ENCODE results near the gene SNF8.

The SNF8 gene

GRCh38 chr17:48930435-48930873 is 14.2 kb downstream of the SNF8 start:
- in situ Hi-C loops (cut with MboI; ENCODE audit: low sequenced_read_pairs): no loop called here

GRCh38 chr17:48929812-48930165 is 14.9 kb downstream of the SNF8 start:
- in situ Hi-C loops (cut with MboI; ENCODE audit: low sequenced_read_pairs): no loop called here

DNA sequence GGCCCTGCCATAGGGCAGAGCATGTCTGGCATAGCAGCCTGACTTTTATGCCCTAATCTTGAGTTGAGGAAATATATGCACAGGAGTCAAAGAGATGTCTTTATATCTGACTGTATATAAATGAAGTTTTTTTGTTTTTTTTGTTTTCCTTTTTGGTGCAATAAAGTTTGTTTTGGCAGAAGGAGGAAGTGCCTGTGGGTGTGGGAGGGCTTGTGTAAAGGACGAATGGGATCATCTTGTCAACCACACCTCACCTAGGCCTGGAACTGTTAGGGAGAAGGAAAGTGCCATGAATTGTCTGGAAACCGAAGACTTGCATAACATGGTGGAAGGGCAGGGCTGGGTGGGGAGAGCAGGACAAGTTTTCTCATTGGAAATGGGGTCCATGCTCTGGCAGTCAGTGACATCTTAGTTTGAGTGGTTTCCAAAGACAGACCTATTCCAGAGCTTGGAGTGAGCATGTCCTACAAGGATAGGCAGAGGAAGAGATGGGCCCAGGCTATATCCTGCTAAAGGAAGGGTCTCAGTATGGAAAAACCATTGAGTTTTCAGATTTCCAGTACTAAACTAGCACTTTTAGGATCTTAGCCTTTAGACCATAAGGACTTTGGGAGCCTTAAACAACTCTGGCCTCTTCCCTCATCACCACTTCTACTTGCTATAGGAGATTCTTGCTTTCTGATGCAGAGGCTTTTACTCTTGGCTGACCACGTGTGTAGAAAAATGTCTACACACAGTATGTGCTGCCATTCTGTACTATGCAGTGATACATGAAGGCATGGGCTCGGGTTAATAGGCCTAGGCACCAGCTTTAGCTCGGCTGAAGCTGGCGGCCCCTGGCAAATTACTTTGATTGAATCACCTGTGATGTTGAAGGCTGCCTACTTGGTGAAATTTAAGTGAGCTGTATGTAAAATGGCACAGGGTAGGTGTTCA is 15.5 kb downstream of the SNF8 start:
- in situ Hi-C loops (cut with MboI; ENCODE audit: low sequenced_read_pairs): no loop called here

- in situ Hi-C loops (cut with MboI; ENCODE audit: low sequenced_read_pairs): no loop called here
These were observed 16.5 kb downstream of the SNF8 start for GRCh38 chr17:48927978-48928745.

DNA sequence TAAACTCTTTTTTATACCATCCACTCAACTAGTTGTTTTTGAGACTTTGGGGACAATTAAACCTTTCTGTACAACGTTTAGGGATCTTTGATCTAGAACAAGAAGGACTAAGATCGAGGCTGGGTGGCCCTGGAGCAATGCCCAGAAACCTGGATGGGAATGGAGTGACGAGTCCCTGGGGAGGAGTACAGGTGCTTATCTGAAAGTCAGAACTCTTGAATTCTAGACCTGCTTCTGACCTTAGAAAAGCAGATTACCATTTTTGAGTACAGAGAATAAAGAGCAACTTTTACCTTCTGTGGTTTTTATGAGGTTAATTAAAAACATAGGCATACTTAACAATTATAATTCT is 18.7 kb downstream of the SNF8 start:
- in situ Hi-C loops (cut with MboI; ENCODE audit: low sequenced_read_pairs): no loop called here

- in situ Hi-C loops (cut with MboI; ENCODE audit: low sequenced_read_pairs): no loop called here
These were observed 19.2 kb downstream of the SNF8 start for GRCh38 chr17:48925251-48925990.

DNA sequence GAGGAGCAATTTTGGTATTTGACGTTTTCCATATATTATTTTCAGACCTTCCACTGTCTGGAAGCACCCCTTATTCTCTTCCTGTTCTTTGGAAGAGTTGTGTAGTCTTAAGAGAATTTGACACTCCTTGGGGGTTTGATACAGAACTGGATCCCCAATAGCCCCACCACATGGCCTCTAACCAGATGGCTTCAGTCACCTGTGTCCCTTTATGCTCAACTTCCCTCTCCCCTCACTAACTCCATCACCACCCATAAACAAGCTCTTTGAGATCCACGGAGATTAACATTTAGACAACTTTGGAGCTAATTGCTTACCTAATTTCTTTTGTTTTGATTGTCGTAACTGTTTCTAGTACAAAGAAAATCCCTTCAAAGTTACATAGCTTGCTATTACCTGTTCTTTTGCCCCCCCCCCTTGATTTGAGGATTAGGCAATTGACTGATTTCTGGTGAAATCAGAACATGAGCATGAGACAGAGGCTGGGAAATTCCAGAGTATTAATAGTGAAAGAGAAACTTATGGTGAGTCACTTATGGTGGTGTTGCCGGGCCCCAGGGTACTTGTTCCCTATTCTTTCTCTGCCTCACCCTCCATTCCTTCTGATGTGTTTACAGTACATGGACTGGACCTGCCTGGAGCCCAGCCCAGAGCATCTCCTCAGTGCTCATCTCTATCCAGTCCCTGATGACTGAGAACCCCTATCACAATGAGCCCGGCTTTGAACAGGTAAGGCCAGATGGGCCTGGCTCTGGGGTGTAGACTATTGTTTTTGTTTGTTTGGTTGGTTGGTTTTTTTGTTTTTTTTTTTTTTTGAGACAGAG is 29.0 kb downstream of the SNF8 start:
- in situ Hi-C loops (cut with MboI; ENCODE audit: low sequenced_read_pairs): no loop called here

- in situ Hi-C loops (cut with MboI; ENCODE audit: low sequenced_read_pairs): no loop called here
These were observed 32.2 kb downstream of the SNF8 start for GRCh38 chr17:48912476-48912875.

GRCh38 chr17:48910370-48910769 is 34.3 kb downstream of the SNF8 start:
- in situ Hi-C loops (cut with MboI; ENCODE audit: low sequenced_read_pairs): no loop called here

- in situ Hi-C loops (cut with MboI; ENCODE audit: low sequenced_read_pairs): no loop called here
These were observed 34.9 kb downstream of the SNF8 start for GRCh38 chr17:48909783-48910182.

- in situ Hi-C loops (cut with MboI; ENCODE audit: low sequenced_read_pairs): no loop called here
These were observed 35.7 kb downstream of the SNF8 start for GRCh38 chr17:48908853-48909394.

GRCh38 chr17:48908047-48908843 is 36.4 kb downstream of the SNF8 start, which contains the start of gene UBE2Z:
TSS of gene UBE2Z (plus strand) at chr17:48908407. CDS start at chr17:48908504, 97 bp downstream.
- in situ Hi-C loops (cut with MboI; ENCODE audit: low sequenced_read_pairs): no loop called here

DNA sequence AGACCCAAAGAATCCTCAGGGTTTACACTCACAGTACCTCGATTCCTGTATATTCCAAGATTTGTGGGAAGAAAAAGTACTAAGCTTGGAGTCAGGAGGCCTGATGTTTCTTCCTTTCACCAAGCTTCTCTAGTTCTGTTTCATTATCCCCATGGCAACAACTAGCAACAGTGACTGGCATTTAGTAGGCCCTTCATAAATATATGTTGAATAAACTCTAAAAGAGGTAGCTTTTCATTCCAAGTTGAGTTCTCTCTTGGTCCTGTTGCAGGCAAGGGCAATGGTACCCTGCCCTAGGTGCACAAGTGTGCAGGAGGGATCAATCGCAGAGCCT is 37.0 kb downstream of the SNF8 start:
- in situ Hi-C loops (cut with MboI; ENCODE audit: low sequenced_read_pairs): no loop called here

- in situ Hi-C loops (cut with MboI; ENCODE audit: low sequenced_read_pairs): no loop called here
These were observed 38.6 kb downstream of the SNF8 start for GRCh38 chr17:48905987-48906515.

DNA sequence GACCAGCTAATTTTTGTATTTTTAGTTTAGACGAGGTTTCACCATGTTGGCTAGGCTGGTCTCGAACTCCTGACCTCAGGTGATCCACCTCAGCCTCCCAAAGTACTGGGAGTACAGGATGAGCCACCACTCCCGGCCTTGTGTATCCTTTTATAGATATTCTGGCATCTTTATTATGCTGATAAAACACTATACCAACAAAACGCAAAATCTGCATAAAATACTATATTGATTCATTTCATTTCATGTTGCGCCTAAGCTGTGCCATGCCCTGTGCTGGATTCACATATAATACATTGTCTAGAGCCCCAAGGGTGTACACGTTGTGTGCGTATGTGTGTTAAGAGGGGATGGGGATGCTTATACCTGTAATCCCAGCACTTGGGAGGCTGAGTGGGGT is 40.2 kb downstream of the SNF8 start:
- in situ Hi-C loops (cut with MboI; ENCODE audit: low sequenced_read_pairs): no loop called here

GRCh38 chr17:48903401-48903800 is 41.2 kb downstream of the SNF8 start:
- in situ Hi-C loops (cut with MboI; ENCODE audit: low sequenced_read_pairs): no loop called here

- in situ Hi-C loops (cut with MboI; ENCODE audit: low sequenced_read_pairs): no loop called here
These were observed 43.4 kb downstream of the SNF8 start for GRCh38 chr17:48901241-48901640.

- in situ Hi-C loops (cut with MboI; ENCODE audit: low sequenced_read_pairs): no loop called here
These were observed 49.8 kb downstream of the SNF8 start for GRCh38 chr17:48894886-48895285.
